Lower lobe of right lung (tissue), 2 donors: Measurements from ENCODE around the gene ASPDH. TPM values are rescaled to one million over a fixed set of nuclear protein-coding genes. Genes with fewer than 3 reads are reported as not detected.
"Not testable (repeated sequence)": the region's sequence is repeated elsewhere in the genome, so short reads cannot be mapped to it uniquely, and the experiment has no call there.

Experiments used
- ATAC-seq, 2 donors: fragments of 200-7000 bp; cut with Tn5 transposase; one replicate each; pipeline ENCODE4 v1.9.1; 2020 to 2022; ENCODE audit warnings: mild to moderate bottlenecking in 2 of 2, moderate library complexity in 2 of 2
- DNase-seq: peaks from one replicate; pipeline ENCODE4 v3.0.0-alpha.2; 2020
- H3K27ac ChIP-seq: fragments of 200-600 bp; one replicate; pipeline ENCODE4 v1.8.0; 2022
- H3K27me3 ChIP-seq: fragments of 200-600 bp; one replicate; pipeline ENCODE4 v1.8.0; 2022; ENCODE audit warnings: low read depth
- H3K36me3 ChIP-seq: fragments of 200-600 bp; one replicate; pipeline ENCODE4 v1.8.0; 2022; ENCODE audit warnings: mild to moderate bottlenecking
- H3K4me1 ChIP-seq: fragments of 200-600 bp; one replicate; pipeline ENCODE4 v1.8.0; 2022
- H3K4me3 ChIP-seq: fragments of 200-600 bp; one replicate; pipeline ENCODE4 v1.8.0; 2022; ENCODE audit warnings: mild to moderate bottlenecking
- H3K9me3 ChIP-seq: fragments of 200-600 bp; one replicate; pipeline ENCODE4 v1.8.0; 2022
- CTCF ChIP-seq: fragments of 200-600 bp; IDR thresholded peaks from one replicate; pipeline ENCODE4 v1.8.0; 2022; ENCODE audit warnings: antibody characterized with exemption, mild to moderate bottlenecking
- intact Hi-C: fragments of 100-400 bp; cut with DNase I; formaldehyde crosslinking; loops from one replicate; pipeline ENCODE4 v1.11.0; 2022
- total RNA-seq: library from RNA; stranded (reverse); fragmentation: NEBNext Ultra II Directional; extraction: Animal tissue kit (Norgen Biotek cat#: 25700); gene quantifications from one replicate; pipeline ENCODE4 v1.2.1, GENCODE V29; 2021
- donor health status: DM: no; HTN: yes; CAD: no; lungs with severe emphysema.

Gene ASPDH
- total RNA-seq, 1 donor from 2014 or later = not detected

- no peaks in the 10 kb centered on the region for H3K9me3 ChIP-seq
- no peaks in the 10 kb centered on the region for H3K27me3 ChIP-seq
- H3K27ac ChIP-seq = no peak overlapping the region
- intact Hi-C loops = no loop called here
- H3K4me3 ChIP-seq = no peak overlapping the region
- DNase-seq (no peak), ATAC-seq (no peak)
- peaks cover 15% of the 10 kb centered on the region for H3K36me3 ChIP-seq
- no peak for TF ChIP-seq CTCF
- H3K4me1 ChIP-seq = peaks cover 15% of the 10 kb centered on the region
Observed at GRCh38 chr19:50475101-50475568, 38.6 kb downstream of the ASPDH start.

- H3K36me3 ChIP-seq, intact Hi-C loops, H3K4me3 ChIP-seq, H3K9me3 ChIP-seq, H3K27ac ChIP-seq, H3K27me3 ChIP-seq, DNase-seq, ATAC-seq: not testable (repeated sequence)
- peaks cover 15% of the 10 kb centered on the region for H3K4me1 ChIP-seq
Observed at GRCh38 chr19:50473336-50473735, 40.4 kb downstream of the ASPDH start.

DNA sequence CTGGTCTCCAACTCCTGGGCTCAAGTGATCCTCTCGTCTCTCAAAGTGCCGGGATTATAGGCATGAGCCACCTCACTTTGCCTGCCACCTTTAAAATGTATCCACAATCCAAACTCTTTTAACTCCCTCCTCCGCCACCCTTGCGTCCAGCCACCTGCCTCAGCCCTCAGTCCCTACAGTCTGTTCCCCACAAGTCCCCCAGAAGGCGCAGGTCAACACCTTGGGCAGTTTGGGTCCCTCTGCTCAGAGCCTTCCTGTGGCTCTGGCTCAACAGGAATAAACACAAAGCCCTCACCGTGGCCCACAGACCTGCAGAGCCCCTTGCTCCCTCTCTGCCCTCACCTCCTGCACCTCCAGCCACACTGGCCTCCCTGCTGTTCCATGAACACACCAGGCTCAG is 44.9 kb downstream of the ASPDH start:
- no peak overlapping the region for H3K27ac ChIP-seq
- no peaks in the 10 kb centered on the region for H3K9me3 ChIP-seq
- intact Hi-C loops = no loop called here
- no peak for TF ChIP-seq CTCF
- DNase-seq (no peak), ATAC-seq (no peak)
- H3K27me3 ChIP-seq = no peaks in the 10 kb centered on the region
- H3K36me3 ChIP-seq = no peaks in the 10 kb centered on the region
- H3K4me1 ChIP-seq = no peaks in the 10 kb centered on the region
- H3K4me3 ChIP-seq = no peak overlapping the region

DNA sequence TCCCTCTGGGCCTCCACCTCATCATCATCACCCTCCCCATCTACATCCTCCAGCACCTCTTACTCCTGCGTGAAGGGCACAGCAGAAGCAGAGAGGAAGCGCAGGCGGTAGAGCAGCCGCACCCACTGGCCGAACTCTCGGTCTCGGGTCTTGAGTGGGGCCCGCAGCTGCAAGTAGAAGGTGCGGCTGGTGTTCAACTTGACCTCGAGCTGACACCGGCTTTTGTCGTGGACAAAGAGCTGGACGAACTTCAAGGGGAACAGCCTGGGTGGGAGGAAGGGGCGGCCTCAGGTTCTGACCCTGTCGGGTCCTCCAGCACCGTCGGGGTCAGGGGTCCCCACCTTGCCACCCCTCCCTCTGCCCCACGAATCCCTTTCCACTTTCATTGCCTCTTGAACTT is 46.1 kb downstream of the ASPDH start:
- no peaks in the 10 kb centered on the region for H3K9me3 ChIP-seq
- H3K4me1 ChIP-seq = no peaks in the 10 kb centered on the region
- no peak for DNase-seq
- H3K27ac ChIP-seq = no peak overlapping the region
- intact Hi-C loops = no loop called here
- no peak for ATAC-seq
- H3K36me3 ChIP-seq = no peaks in the 10 kb centered on the region
- no peak for TF ChIP-seq CTCF
- H3K27me3 ChIP-seq = no peaks in the 10 kb centered on the region
- no peak overlapping the region for H3K4me3 ChIP-seq

GRCh38 chr19:50466706-50467039 is 47.0 kb downstream of the ASPDH start:
- DNase-seq = no peak
- H3K9me3 ChIP-seq = no peaks in the 10 kb centered on the region

More at GRCh38 chr19:50466706-50467039, 47.0 kb downstream of the ASPDH start:
- Histone ChIP-seq H3K4me1 (no peaks in the 10 kb centered on the region), H3K27ac (no peak overlapping the region), H3K4me3 (no peak overlapping the region), H3K27me3 (no peaks in the 10 kb centered on the region), H3K36me3 (no peaks in the 10 kb centered on the region)
- no peak for ATAC-seq
- no peak for TF ChIP-seq CTCF
- intact Hi-C loops = no loop called here
